Hematopoietic multipotent progenitor cell treated with erythropoietin and hydrocortisone succinate and interleukin-3 and kit ligand, for 17 days (in vitro differentiated cells): Measurements from ENCODE around the gene MAML3.

ENCODE experiments used
- DNase-seq: peaks from one replicate; pipeline ENCODE4 v3.0.0-alpha.2; 2015; ENCODE audit warnings: low spot score

Gene MAML3

GRCh38 chr4:139921429-139922184, 232.4 kb downstream of the MAML3 start:
- no peak for DNase-seq

GRCh38 chr4:139920486-139921002, 233.4 kb downstream of the MAML3 start:
- DNase-seq, result no peak

GRCh38 chr4:139919521-139919920, 234.5 kb downstream of the MAML3 start:
- DNase-seq, result no peak

- DNase-seq, result no peak
Measured at GRCh38 chr4:139919004-139919403, 235.0 kb downstream of the MAML3 start.

GRCh38 chr4:139918591-139918990, 235.4 kb downstream of the MAML3 start:
- no peak for DNase-seq

GRCh38 chr4:139917896-139918295, 236.1 kb downstream of the MAML3 start:
- no peak for DNase-seq

GRCh38 chr4:139916041-139916440, 237.9 kb downstream of the MAML3 start:
- DNase-seq, result no peak

GRCh38 chr4:139915037-139915436, 238.9 kb downstream of the MAML3 start:
- DNase-seq, result no peak

GRCh38 chr4:139913995-139914598, 239.9 kb downstream of the MAML3 start:
- no peak for DNase-seq

GRCh38 chr4:139913398-139913990, 240.5 kb downstream of the MAML3 start:
- DNase-seq, result no peak

GRCh38 chr4:139912445-139912844, 241.5 kb downstream of the MAML3 start:
- no peak for DNase-seq

GRCh38 chr4:139910106-139910505, 243.9 kb downstream of the MAML3 start:
- DNase-seq, result no peak

GRCh38 chr4:139908636-139909437, 245.1 kb downstream of the MAML3 start:
- no peak for DNase-seq

- DNase-seq, result no peak
Measured at GRCh38 chr4:139907001-139907809, 246.8 kb downstream of the MAML3 start.

- DNase-seq, result no peak
Measured at GRCh38 chr4:139905489-139905888, 248.5 kb downstream of the MAML3 start.

- no peak for DNase-seq
Measured at GRCh38 chr4:139904406-139904805, 249.6 kb downstream of the MAML3 start.

- DNase-seq, result no peak
Measured at GRCh38 chr4:139903845-139904244, 250.1 kb downstream of the MAML3 start.

- DNase-seq, result no peak
Measured at GRCh38 chr4:139902321-139903320, 251.4 kb downstream of the MAML3 start.

- no peak for DNase-seq
Measured at GRCh38 chr4:139901531-139902320, 252.3 kb downstream of the MAML3 start.
